ENCODE data around the gene EXD3.

DNA sequence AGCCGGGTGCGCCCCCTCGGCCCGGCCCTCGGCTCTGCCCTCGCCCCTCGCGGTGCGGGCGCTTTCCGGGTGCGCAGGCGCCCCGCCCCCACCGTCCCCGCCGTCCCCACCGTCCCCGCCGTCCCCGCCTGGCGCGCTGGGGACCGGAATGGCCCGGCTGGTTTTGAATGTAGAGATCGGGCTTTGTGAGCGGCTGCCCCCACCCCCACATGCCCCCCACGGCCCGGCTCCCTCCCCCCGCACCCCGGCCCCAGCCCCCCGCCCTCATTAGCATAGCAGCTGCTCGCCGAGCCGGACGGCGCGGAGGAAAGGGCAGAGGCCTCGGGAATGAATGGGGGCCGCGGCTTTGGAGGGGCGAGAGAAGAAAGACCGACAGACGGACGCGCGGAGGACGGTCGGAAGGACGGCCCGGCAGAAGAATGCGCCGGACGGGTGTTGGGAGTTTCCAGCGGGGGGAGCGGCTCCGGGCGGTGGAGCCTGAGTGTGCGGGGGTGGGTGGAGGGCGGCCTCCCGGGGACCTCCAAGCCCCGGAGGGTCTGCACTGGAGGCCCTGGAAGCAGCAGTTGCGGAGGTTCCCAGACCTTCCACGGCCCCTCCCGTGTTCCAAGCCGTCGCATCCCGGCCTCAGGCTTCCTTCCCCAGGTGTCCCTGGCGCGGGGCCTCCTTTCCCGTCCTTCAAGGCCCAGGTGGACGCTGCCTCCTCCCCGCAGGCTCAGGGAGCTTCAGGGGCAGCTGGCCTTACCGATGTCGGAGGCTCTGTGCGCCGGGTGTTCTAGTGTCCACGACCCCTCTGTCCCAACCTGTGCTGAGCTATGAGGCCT lies 126.9 kb downstream of the EXD3 start:
- TF ChIP-seq TAF1 (IDR thresholded peaks at IDR 0.05; ENCODE audit: control insufficient read depth, extremely low read depth, insufficient read depth, low read length, severe bottlenecking): no peak
- no peak for TF ChIP-seq SRSF9 (IDR thresholded peaks at IDR 0.05; ENCODE audit: borderline replicate concordance, low read depth, low read length)
- no peak for TF ChIP-seq CTBP1 (IDR thresholded peaks at IDR 0.05; ENCODE audit: borderline replicate concordance)
- TF ChIP-seq POLR2AphosphoS5 (IDR thresholded peaks at IDR 0.05; ENCODE audit: control insufficient read depth, insufficient read depth, low read depth, low read length): no peak
- no peak for TF ChIP-seq SMARCA4 (IDR thresholded peaks at IDR 0.05)
- TF ChIP-seq, protein P1, sequence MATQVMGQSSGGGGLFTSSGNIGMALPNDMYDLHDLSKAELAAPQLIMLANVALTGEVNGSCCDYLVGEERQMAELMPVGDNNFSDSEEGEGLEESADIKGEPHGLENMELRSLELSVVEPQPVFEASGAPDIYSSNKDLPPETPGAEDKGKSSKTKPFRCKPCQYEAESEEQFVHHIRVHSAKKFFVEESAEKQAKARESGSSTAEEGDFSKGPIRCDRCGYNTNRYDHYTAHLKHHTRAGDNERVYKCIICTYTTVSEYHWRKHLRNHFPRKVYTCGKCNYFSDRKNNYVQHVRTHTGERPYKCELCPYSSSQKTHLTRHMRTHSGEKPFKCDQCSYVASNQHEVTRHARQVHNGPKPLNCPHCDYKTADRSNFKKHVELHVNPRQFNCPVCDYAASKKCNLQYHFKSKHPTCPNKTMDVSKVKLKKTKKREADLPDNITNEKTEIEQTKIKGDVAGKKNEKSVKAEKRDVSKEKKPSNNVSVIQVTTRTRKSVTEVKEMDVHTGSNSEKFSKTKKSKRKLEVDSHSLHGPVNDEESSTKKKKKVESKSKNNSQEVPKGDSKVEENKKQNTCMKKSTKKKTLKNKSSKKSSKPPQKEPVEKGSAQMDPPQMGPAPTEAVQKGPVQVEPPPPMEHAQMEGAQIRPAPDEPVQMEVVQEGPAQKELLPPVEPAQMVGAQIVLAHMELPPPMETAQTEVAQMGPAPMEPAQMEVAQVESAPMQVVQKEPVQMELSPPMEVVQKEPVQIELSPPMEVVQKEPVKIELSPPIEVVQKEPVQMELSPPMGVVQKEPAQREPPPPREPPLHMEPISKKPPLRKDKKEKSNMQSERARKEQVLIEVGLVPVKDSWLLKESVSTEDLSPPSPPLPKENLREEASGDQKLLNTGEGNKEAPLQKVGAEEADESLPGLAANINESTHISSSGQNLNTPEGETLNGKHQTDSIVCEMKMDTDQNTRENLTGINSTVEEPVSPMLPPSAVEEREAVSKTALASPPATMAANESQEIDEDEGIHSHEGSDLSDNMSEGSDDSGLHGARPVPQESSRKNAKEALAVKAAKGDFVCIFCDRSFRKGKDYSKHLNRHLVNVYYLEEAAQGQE (IDR thresholded peaks at IDR 0.05; ENCODE audit: borderline replicate concordance): no peak
- TF ChIP-seq, protein P1 (CRISPR knock-in tag; IDR thresholded peaks at IDR 0.05; ENCODE audit: low read depth): no peak
- no peak for TF ChIP-seq SIRT6 (IDR thresholded peaks at IDR 0.05; ENCODE audit: low read depth, low read length)
- no peak for TF ChIP-seq RBFOX2 (IDR thresholded peaks at IDR 0.05; ENCODE audit: low read depth, low read length)
- no peak for TF ChIP-seq EP300 (IDR thresholded peaks at IDR 0.05; ENCODE audit: low read length)
- TF ChIP-seq EZH2 (IDR thresholded peaks at IDR 0.05; ENCODE audit: borderline replicate concordance, low read depth, low read length): no peak
